HepG2 (cell line): ENCODE results near the gene VWA1. TPM values are rescaled to one million over a fixed set of nuclear protein-coding genes. Genes with fewer than 3 reads are reported as not detected.

Experiments used
- ATAC-seq: fragments of 200-7000 bp; cut with Tn5 transposase; 3 replicates; pipeline ENCODE4 v1.9.1; 2020; ENCODE audit warnings: mild to moderate bottlenecking, moderate library complexity
- BruUV-seq: library from RNA; stranded (reverse); fragments of 400-500 nt; replicated peaks from 2 replicates; lab custom pipeline; 2021; lab: Mats Ljungman, UMichigan
- CTCF ChIA-PET: fragments of 300-600 bp; formaldehyde crosslinking; extraction: SDS; loops from one replicate; lab custom pipeline; 2021; ENCODE audit warnings: low total read pairs, inconsistent platforms, low intra/inter-chr PET ratio; lab: Yijun Ruan, JAX
- POLR2A ChIA-PET: fragments of 350-600 bp; sonication (Branson Sonifier 250); formaldehyde crosslinking; loops from one replicate; lab custom pipeline; 2020; ENCODE audit warnings: antibody characterized with exemption, inconsistent platforms; lab: Yijun Ruan, JAX
- DNase-seq: peaks from one replicate; pipeline ENCODE4 v3.0.0-alpha.2; 2015; ENCODE audit warnings: low spot score
- FAIRE-seq: peaks from 3 replicates; lab custom pipeline; 2011; peaks lifted over from hg19 to GRCh38; lab: Jason Lieb, UNC
- H2AFZ ChIP-seq: one replicate; pipeline ENCODE4 v1.6.1; 2011; ENCODE audit warnings: low read length, inconsistent platforms
- H3K27ac ChIP-seq: fragments of 300-600 bp; 3 replicates; pipeline ENCODE4 v1.8.0; 2011; ENCODE audit warnings: mixed run types, mild to moderate bottlenecking, mixed read lengths, low read length, inconsistent platforms; ENCODE audit not compliant: insufficient read depth; ENCODE audit errors: extremely low read length
- H3K27me3 ChIP-seq, 2 experiments: fragments of 200-600 bp in 1 of 2; 2 replicates in 1 of 2; 3 replicates in 1 of 2; pipeline versions ENCODE4 v1.6.0 to v1.8.0; 2011; ENCODE audit warnings: low read length in 2 of 2, mild to moderate bottlenecking in 2 of 2, moderate library complexity in 2 of 2, inconsistent platforms in 1 of 2; ENCODE audit not compliant: insufficient read depth in 2 of 2, control insufficient read depth in 1 of 2
- H3K36me3 ChIP-seq, 2 experiments: fragments of 200-600 bp in 1 of 2; replicated peaks in 1 of 2; 2 replicates in 1 of 2; 3 replicates in 1 of 2; pipeline versions ENCODE4 v1.5.1 to v1.8.0; 2011; ENCODE audit warnings: low read length in 2 of 2, inconsistent platforms in 1 of 2; ENCODE audit not compliant: insufficient read depth in 2 of 2, control insufficient read depth in 1 of 2
- H3K4me1 ChIP-seq: 2 replicates; pipeline ENCODE4 v1.5.1; 2012; ENCODE audit warnings: low read length, inconsistent platforms; ENCODE audit not compliant: insufficient read depth
- H3K4me2 ChIP-seq: 2 replicates; pipeline ENCODE4 v1.6.0; 2011; ENCODE audit warnings: low read depth, low read length, inconsistent platforms
- H3K4me3 ChIP-seq, 3 experiments: fragments of 200-600 bp in 1 of 3; sonication (generic), shearing (Covaris generic) in 1 of 3; replicated peaks in 1 of 3; 2 replicates each; pipeline ENCODE4 v1.5.1; 2011 to 2016; ENCODE audit warnings: low read length in 3 of 3, inconsistent platforms in 2 of 3, low read depth in 2 of 3, mild to moderate bottlenecking in 2 of 3, control low read depth in 1 of 3, mixed read lengths in 1 of 3; ENCODE audit not compliant: insufficient read depth in 1 of 3
- H3K79me2 ChIP-seq: one replicate; pipeline ENCODE4 v1.6.1; 2011; ENCODE audit warnings: low read length, inconsistent platforms; ENCODE audit not compliant: insufficient read depth
- H3K9ac ChIP-seq: 2 replicates; pipeline ENCODE4 v1.6.0; 2011; ENCODE audit warnings: mild to moderate bottlenecking, low read depth, low read length, inconsistent platforms; ENCODE audit not compliant: insufficient read depth
- H3K9me3 ChIP-seq: 2 replicates; pipeline ENCODE4 v1.5.1; 2012; ENCODE audit warnings: mild to moderate bottlenecking, low read length
- H4K20me1 ChIP-seq: 2 replicates; pipeline ENCODE4 v1.6.0; 2011; ENCODE audit warnings: inconsistent platforms, mild to moderate bottlenecking, low read length, moderate library complexity; ENCODE audit not compliant: insufficient read depth
- AGO1 ChIP-seq: fragments of 200-400 bp; formaldehyde crosslinking; IDR thresholded peaks from 2 replicates; pipeline ENCODE4 v1.6.1; 2017; ENCODE audit warnings: mild to moderate bottlenecking, low read depth, low read length, moderate library complexity; ENCODE audit not compliant: poor library complexity, severe bottlenecking
- AGO2 ChIP-seq: fragments of 200-400 bp; formaldehyde crosslinking; optimal IDR thresholded peaks from 2 replicates; pipeline ENCODE3; 2017; ENCODE audit warnings: mild to moderate bottlenecking, low read depth, low read length, moderate library complexity
- EED ChIP-seq: sonication (generic); formaldehyde crosslinking; IDR thresholded peaks from 2 replicates; pipeline ENCODE4 v1.5.0; 2020; ENCODE audit warnings: mild to moderate bottlenecking, missing genetic modification reagents
- ESRRA ChIP-seq: sonication (generic); formaldehyde crosslinking; IDR thresholded peaks from 2 replicates; pipeline ENCODE4 v1.5.1; 2020; ENCODE audit warnings: mild to moderate bottlenecking, low read depth, missing genetic modification reagents
- HNRNPK ChIP-seq: fragments of 200-400 bp; formaldehyde crosslinking; IDR thresholded peaks from 2 replicates; pipeline ENCODE4 v1.6.1; 2018; ENCODE audit warnings: low read length, low read depth, moderate library complexity, mild to moderate bottlenecking; ENCODE audit not compliant: poor library complexity, severe bottlenecking
- MAX ChIP-seq: IDR thresholded peaks from 2 replicates; pipeline ENCODE4 v1.6.1; 2012; ENCODE audit warnings: inconsistent platforms
- MLLT10 ChIP-seq: sonication (generic); formaldehyde crosslinking; IDR thresholded peaks from 2 replicates; pipeline ENCODE4 v1.4.0; 2020; ENCODE audit warnings: missing genetic modification reagents
- PCBP1 ChIP-seq: fragments of 200-400 bp; formaldehyde crosslinking; IDR thresholded peaks from 2 replicates; pipeline ENCODE4 v1.6.1; 2017; ENCODE audit warnings: mild to moderate bottlenecking, low read depth, low read length, borderline replicate concordance
- RBFOX2 ChIP-seq: fragments of 200-400 bp; formaldehyde crosslinking; IDR thresholded peaks from 2 replicates; pipeline ENCODE4 v1.6.1; 2017; ENCODE audit warnings: low read depth, mild to moderate bottlenecking, low read length
- TAF15 ChIP-seq: fragments of 200-400 bp; formaldehyde crosslinking; IDR thresholded peaks from one replicate; pipeline ENCODE4 v1.6.1; 2018; ENCODE audit warnings: mild to moderate bottlenecking, low read depth, low read length; ENCODE audit not compliant: poor library complexity, severe bottlenecking
- ZNF318 ChIP-seq: sonication (generic); formaldehyde crosslinking; IDR thresholded peaks from 2 replicates; pipeline ENCODE4 v1.4.0; 2020; ENCODE audit warnings: mild to moderate bottlenecking, missing genetic modification reagents
- ZNF562 ChIP-seq: sonication (generic); formaldehyde crosslinking; IDR thresholded peaks from 2 replicates; pipeline ENCODE4 v1.8.0; 2022; ENCODE audit warnings: missing genetic modification reagents, borderline replicate concordance
- ZNF678 ChIP-seq: sonication (generic); formaldehyde crosslinking; IDR thresholded peaks from 2 replicates; pipeline ENCODE4 v1.4.0; 2020; ENCODE audit warnings: mild to moderate bottlenecking, missing genetic modification reagents
- ZNF772 ChIP-seq: sonication (generic); formaldehyde crosslinking; IDR thresholded peaks from 2 replicates; pipeline ENCODE4 v1.5.0; 2020; ENCODE audit warnings: mild to moderate bottlenecking, missing genetic modification reagents
- ZSCAN25 ChIP-seq: sonication (generic); formaldehyde crosslinking; IDR thresholded peaks from 2 replicates; pipeline ENCODE4 v1.8.0; 2022; ENCODE audit warnings: mild to moderate bottlenecking, missing genetic modification reagents
- WGBS: methylation state at CpG from one replicate; pipeline ENCODE4 v1.1.6; 2017; ENCODE audit warnings: low lambda C conversion rate; 5-methylcytosine and 5-hydroxymethylcytosine counted together
- in situ Hi-C: cut with HindIII; loops from 2 replicates; pipeline ENCODE4 v1.10.0; 2017; ENCODE audit warnings: low pct_unique_long_range_greater_than_20kb; ENCODE audit not compliant: extremely low pct_ligation_motif_present
- intact Hi-C: fragments of 100-400 bp; cut with micrococcal nuclease; formaldehyde crosslinking; loops from one replicate; pipeline ENCODE4 v1.10.0; 2022; ENCODE audit not compliant: unreplicated experiment
- polyA plus RNA-seq, 8 experiments: library from polyadenylated mRNA; depleted of rRNA in 3 of 8; stranded (reverse) in 7 of 8; unstranded in 1 of 8; fragments of >200 nt; fragmentation: Illumina TruSeq in 4 of 8; extraction: Trizol in 4 of 8; gene quantifications; 2 replicates each; pipeline versions ENCODE4 v1.2.1 to v1.2.3, GENCODE V29; 2011 to 2016; ENCODE audit warnings: low read depth in 4 of 8, missing spikeins in 1 of 8, mixed read lengths in 1 of 8; ENCODE audit not compliant: insufficient read depth in 1 of 8
- total RNA-seq, 5 experiments: library from RNA; depleted of rRNA; stranded (reverse); fragments of >200 nt; fragmentation: Illumina TruSeq; extraction: Trizol; gene quantifications; 2 replicates each; pipeline ENCODE4 v1.2.3, GENCODE V29; 2016; ENCODE audit warnings: low read depth in 1 of 5

VWA1 gene
- total and polyA plus RNA-seq, 2 of the 13 experiments (the other 11 are each of a cell fraction or from before 2014, with no cell fraction given) = 40.9 to 57.5 TPM

- Histone ChIP-seq H3K27ac (no peak overlapping the region), H3K9me3 (no peaks in the 10 kb centered on the region), H4K20me1 (no peaks in the 10 kb centered on the region), H3K4me3 (no peak overlapping the region), H3K27me3 (no peaks in the 10 kb centered on the region), H3K36me3 (no peaks in the 10 kb centered on the region), H3K9ac (no peak overlapping the region), H3K4me2 (no peak overlapping the region), H3K79me2 (no peaks in the 10 kb centered on the region), H2AFZ (no peak overlapping the region), H3K4me1 (peaks cover 50% of the 10 kb centered on the region)
- POLR2A ChIA-PET = interaction anchor here (1.3 to 11.0 kb wide), 5 partner anchors 7 to 35 kb away, joined by 3 to 355 read pairs (median 76); partner anchors contain the start of genes ANKRD65, CCNL2 and MRPL20
- 78% methylated on average over 10 of the region's 19 CpGs for WGBS
- DNase-seq (no peak), FAIRE-seq (no peak), ATAC-seq (no peak)
- TF ChIP-seq ESRRA (CRISPR knock-in tag) (no peak), RBFOX2 (peak; percentile 73), HNRNPK (peak; percentile 99), AGO2 (peak; percentile 96), ZNF772 (CRISPR knock-in tag) (no peak), ZNF678 (no peak), ZSCAN25 (CRISPR knock-in tag) (peak; percentile 89), EED (CRISPR knock-in tag) (no peak), MLLT10 (no peak), ZNF318 (CRISPR knock-in tag) (no peak), AGO1 (peak; percentile 97), PCBP1 (peak; percentile 93; the same call in 1 of the 2 replicates), MAX (no peak), ZNF562 (CRISPR knock-in tag) (no peak), TAF15 (no peak)
- intact Hi-C loops = no loop called here
- BruUV-seq = no TSS peak
- in situ Hi-C loops = no loop called here
- CTCF ChIA-PET = no interaction called here
These were observed 7.3 kb upstream of the VWA1 start for GRCh38 chr1:1428174-1428573.
